DND-41 (cell line): ENCODE results near the gene BLVRB.

Experiments used
- ATAC-seq: fragments of 200-7000 bp; cut with Tn5 transposase; 3 replicates; pipeline ENCODE4 v1.9.1; 2021; ENCODE audit warnings: low read depth; ENCODE audit not compliant: insufficient read depth
- DNase-seq: peaks from one replicate; pipeline ENCODE4 v3.0.0-alpha.2; 2020
- H2AFZ ChIP-seq: 2 replicates; pipeline ENCODE4 v1.6.0; 2012; ENCODE audit warnings: low read depth, low read length
- H3K27ac ChIP-seq: 2 replicates; pipeline ENCODE4 v1.5.1; 2012; ENCODE audit warnings: low read length, inconsistent platforms
- H3K27me3 ChIP-seq: fragments of 200-600 bp; sonication (generic); 2 replicates; pipeline ENCODE4 v1.6.0; 2012; ENCODE audit warnings: low read length, mild to moderate bottlenecking, inconsistent platforms; ENCODE audit not compliant: insufficient read depth, poor library complexity
- H3K36me3 ChIP-seq: 2 replicates; pipeline ENCODE4 v1.5.1; 2012; ENCODE audit warnings: low read length, inconsistent platforms; ENCODE audit not compliant: insufficient read depth
- H3K4me1 ChIP-seq: 2 replicates; pipeline ENCODE4 v1.5.1; 2012; ENCODE audit warnings: mild to moderate bottlenecking, low read length; ENCODE audit not compliant: insufficient read depth
- H3K4me2 ChIP-seq: 2 replicates; pipeline ENCODE4 v1.6.0; 2012; ENCODE audit warnings: mild to moderate bottlenecking, moderate library complexity, low read length, inconsistent platforms; ENCODE audit not compliant: insufficient read depth
- H3K4me3 ChIP-seq, 2 experiments: fragments of 200-600 bp in 1 of 2; shearing (Covaris generic) in 1 of 2; 2 replicates each; pipeline ENCODE4 v1.5.1; 2012 to 2016; ENCODE audit warnings: inconsistent platforms in 2 of 2, low read length in 2 of 2, mild to moderate bottlenecking in 2 of 2, low read depth in 1 of 2, moderate library complexity in 1 of 2
- H3K79me2 ChIP-seq: 2 replicates; pipeline ENCODE4 v1.6.0; 2012; ENCODE audit warnings: low read length, inconsistent platforms; ENCODE audit not compliant: insufficient read depth
- H3K9ac ChIP-seq: 2 replicates; pipeline ENCODE4 v1.6.0; 2012; ENCODE audit warnings: low read depth, mild to moderate bottlenecking, inconsistent platforms, low read length, moderate library complexity
- H3K9me3 ChIP-seq: 2 replicates; pipeline ENCODE4 v1.5.1; 2012; ENCODE audit warnings: low read length, moderate library complexity, mild to moderate bottlenecking, inconsistent platforms; ENCODE audit not compliant: insufficient read depth, severe bottlenecking
- H4K20me1 ChIP-seq: 2 replicates; pipeline ENCODE4 v1.6.0; 2012; ENCODE audit warnings: low read length; ENCODE audit not compliant: insufficient read depth
- CTCF ChIP-seq: IDR thresholded peaks from 2 replicates; pipeline ENCODE4 v1.5.1; 2012; ENCODE audit warnings: borderline replicate concordance, low read length, moderate library complexity, mild to moderate bottlenecking; ENCODE audit not compliant: poor library complexity, severe bottlenecking; ENCODE audit errors: extremely low read depth
- EZH2 ChIP-seq: IDR thresholded peaks from 3 replicates; pipeline ENCODE4 v1.6.1; 2012; ENCODE audit warnings: borderline replicate concordance, low read depth, mild to moderate bottlenecking, moderate library complexity, low read length, inconsistent platforms; ENCODE audit not compliant: severe bottlenecking

Gene BLVRB

DNA sequence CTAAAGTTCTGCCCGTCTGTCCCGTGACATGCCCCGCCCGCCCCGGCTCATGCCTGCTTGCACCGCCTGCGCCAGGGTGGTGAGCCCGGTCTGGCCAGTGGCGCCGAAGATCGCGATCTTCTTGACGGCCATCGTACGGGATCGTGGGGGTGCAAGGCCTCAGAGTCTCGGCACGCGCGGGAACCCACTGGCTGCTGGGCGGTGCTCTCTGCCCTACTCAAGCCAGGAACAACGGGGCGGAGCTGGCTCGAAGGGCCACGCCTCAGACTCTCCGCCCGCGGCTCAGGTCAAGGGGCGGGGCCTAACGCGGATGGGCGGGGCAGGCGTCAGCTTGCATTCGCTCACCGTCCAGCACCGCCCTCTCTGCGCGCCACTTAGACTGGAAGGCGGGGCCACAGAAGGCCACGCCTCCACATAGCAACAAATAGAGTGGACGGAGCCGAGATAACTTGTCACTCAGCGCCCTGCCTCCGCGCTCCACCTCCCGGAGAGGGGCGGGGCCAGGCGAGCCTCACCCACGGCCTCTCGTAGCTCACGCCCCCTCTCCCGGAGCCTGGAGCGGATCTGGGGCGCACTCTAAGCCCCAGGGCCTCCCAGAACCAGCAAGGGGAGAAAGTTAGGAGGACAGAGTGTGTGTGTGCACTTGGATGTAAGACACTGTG lies at the start of gene BLVRB:
TSS of gene BLVRB (minus strand) at position 189 of the 662 bp plus-strand sequence. CDS start at position 132, 57 bp downstream.
- Histone ChIP-seq H3K4me2 (peak within 1 kb of the TSS; percentile 98), H3K27me3 (no peaks in the 10 kb centered on the region), H3K79me2 (no peaks in the 10 kb centered on the region), H3K4me3 (peak within 1 kb of the TSS; percentile 44 to 78), H3K36me3 (no peaks in the 10 kb centered on the region), H2AFZ (peak within 1 kb of the TSS; percentile 86), H3K4me1 (peaks cover 20% of the 10 kb centered on the region), H3K27ac (peak within 1 kb of the TSS; percentile 76), H4K20me1 (peaks cover 5% of the 10 kb centered on the region; the same call in 1 of the 2 replicates), H3K9ac (peak within 1 kb of the TSS; percentile 72), H3K9me3 (no peaks in the 10 kb centered on the region)
- ATAC-seq (peak; percentile 88), DNase-seq (peak; percentile 99)
- no peak for TF ChIP-seq CTCF
- TF ChIP-seq EZH2 = no peak

DNA sequence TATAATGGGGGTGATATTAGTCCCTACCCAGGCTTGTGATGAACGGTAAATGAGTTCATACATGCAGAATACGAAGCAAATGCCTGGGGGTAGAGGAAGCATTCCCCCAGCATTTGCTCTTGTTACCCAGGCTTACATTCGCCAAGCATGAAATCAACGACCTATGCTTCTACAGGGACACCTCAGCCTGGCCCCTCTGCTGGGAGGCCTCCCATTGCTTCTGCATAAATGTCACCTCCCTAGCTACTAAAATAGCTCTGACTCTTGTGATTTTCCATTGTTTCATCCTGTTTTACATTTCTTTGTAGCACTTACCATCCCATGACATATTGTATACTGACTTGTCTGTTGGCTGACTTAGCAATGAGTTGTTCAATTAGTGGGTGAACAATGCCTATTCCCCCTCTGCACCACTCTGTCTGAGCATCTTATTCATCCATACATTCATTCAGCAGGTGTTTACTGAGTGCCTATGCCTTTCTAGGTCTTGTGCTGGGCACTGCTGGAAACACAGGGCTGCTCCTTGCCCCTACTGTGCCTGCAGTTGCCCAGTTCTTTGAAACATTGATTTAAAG lies 48.3 kb upstream of the BLVRB start:
- H2AFZ ChIP-seq = no peak overlapping the region
- H3K27ac ChIP-seq = no peak overlapping the region
- H4K20me1 ChIP-seq = no peaks in the 10 kb centered on the region
- no peaks in the 10 kb centered on the region for H3K79me2 ChIP-seq
- TF ChIP-seq CTCF (no peak), EZH2 (no peak)
- no peaks in the 10 kb centered on the region for H3K9me3 ChIP-seq
- no peaks in the 10 kb centered on the region for H3K4me1 ChIP-seq
- no peak overlapping the region for H3K4me2 ChIP-seq
- H3K9ac ChIP-seq = no peak overlapping the region
- DNase-seq (no peak), ATAC-seq (no peak)
- no peak overlapping the region for H3K4me3 ChIP-seq
- H3K36me3 ChIP-seq = no peaks in the 10 kb centered on the region
- H3K27me3 ChIP-seq = no peaks in the 10 kb centered on the region

DNA sequence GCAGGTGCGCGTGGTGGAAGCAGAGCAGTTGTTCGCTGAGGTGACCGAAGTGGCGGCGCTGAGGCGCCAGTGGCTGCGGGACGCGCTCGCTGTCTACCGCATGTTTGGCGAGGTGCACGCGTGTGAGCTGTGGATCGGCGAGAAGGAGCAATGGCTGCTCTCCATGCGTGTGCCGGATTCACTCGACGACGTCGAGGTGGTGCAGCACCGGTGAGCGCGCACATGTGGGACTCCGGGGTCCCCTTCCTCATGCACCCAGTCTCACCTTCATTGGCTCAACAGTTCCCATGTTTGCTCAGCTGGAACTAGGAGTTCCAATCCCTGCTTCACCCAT lies 47.8 kb upstream of the BLVRB start:
- H2AFZ ChIP-seq = no peak overlapping the region
- DNase-seq (no peak), ATAC-seq (no peak)
- H3K79me2 ChIP-seq = no peaks in the 10 kb centered on the region
- H3K4me2 ChIP-seq = no peak overlapping the region
- no peak overlapping the region for H3K27ac ChIP-seq
- H3K9ac ChIP-seq = no peak overlapping the region
- H3K4me3 ChIP-seq = no peak overlapping the region
- no peaks in the 10 kb centered on the region for H4K20me1 ChIP-seq
- no peaks in the 10 kb centered on the region for H3K27me3 ChIP-seq
- no peaks in the 10 kb centered on the region for H3K36me3 ChIP-seq
- H3K4me1 ChIP-seq = no peaks in the 10 kb centered on the region
- TF ChIP-seq CTCF = no peak
- TF ChIP-seq EZH2 = no peak
- H3K9me3 ChIP-seq = no peaks in the 10 kb centered on the region
